HG03575 (cell line): ENCODE data around the gene TRAPPC2L.

Source experiments
- ATAC-seq: cut with Tn5 transposase; IDR thresholded peaks from one replicate; pipeline ENCODE4 v1.9.1; 2021; ENCODE audit not compliant: unreplicated experiment, insufficient number of reproducible peaks, low FRiP score; ENCODE audit errors: extremely low read depth

Gene TRAPPC2L

DNA sequence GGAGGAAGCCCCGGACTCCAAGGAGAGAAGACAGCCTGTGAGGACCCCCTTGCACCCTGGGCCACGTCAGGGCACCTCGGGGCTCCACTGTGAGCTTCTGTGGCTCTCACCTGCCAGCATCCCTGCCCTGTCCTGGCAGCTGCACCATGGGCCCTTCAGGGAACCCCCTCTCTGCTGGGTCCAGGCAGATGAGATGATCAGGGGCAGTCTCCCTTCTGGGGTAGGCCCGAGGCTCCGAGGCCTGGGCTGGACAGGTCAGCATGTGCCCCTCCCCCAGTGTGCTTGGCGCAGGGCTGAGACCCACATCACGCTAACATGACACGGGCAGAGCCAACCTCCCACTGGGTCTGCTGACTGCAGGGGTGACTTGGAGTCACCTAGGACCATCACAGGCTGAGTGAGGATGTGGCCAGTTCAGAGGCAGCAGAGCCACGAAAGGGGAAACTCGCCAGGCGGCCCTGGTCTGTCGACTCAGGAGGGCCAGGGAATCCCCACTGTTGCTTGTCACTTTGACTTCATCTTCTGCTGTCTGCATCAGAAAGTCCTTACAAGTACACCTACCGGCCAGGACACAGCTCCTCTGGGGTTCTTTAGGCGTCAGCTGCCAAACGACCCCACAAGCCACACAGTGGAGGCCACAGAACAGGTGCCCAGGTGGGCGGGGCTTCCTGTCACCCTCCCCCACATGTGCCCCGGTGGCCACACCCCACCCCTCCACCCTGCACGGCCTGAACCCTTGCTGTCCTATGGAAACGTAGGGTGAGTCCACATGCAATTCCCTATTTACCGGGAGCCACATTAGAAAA, 2.4 kb upstream of the TRAPPC2L start:
- no peak for ATAC-seq

DNA sequence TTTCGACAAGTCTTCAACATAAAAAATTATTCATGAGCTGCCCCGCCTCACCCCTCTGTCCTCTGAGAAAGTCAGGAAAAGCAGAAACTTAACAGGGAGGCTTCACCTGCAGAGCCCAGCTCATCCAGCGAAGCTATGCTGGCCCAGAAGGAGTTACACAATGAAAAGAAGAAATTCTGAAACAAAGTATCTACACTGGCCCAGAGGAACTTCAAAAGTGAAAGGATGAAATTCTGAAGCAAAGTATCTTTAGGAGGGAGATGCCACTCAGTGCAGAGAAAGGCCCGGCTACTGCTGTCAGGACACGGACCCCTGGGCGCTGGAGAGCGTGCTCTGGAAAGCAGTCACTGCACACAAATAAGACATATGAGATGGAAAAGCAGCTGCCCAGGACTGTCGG, 1.8 kb upstream of the TRAPPC2L start:
- no peak for ATAC-seq

DNA sequence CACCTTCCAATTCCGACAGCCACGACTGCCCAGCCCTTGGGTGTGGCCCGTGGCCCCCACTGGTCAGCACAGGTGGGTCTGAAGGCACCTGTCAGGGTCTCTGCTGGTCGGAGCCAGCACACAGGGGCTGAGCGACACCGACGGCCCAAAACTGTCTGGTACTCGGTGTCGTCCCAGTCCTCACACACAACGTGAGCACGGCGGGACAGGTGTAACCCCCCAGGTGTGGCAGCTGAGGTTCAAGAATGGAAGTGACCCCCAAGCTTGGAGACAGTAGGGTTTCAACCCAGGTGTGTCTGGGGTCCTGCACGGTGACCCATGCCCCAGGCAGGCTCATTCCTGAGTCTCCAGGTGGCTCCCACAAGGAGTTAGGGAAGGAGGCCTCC, 1.2 kb upstream of the TRAPPC2L start:
- ATAC-seq = no peak

- no peak for ATAC-seq
These were observed 652 bp upstream of the TRAPPC2L start for GRCh38 chr16:88856122-88856827.

DNA sequence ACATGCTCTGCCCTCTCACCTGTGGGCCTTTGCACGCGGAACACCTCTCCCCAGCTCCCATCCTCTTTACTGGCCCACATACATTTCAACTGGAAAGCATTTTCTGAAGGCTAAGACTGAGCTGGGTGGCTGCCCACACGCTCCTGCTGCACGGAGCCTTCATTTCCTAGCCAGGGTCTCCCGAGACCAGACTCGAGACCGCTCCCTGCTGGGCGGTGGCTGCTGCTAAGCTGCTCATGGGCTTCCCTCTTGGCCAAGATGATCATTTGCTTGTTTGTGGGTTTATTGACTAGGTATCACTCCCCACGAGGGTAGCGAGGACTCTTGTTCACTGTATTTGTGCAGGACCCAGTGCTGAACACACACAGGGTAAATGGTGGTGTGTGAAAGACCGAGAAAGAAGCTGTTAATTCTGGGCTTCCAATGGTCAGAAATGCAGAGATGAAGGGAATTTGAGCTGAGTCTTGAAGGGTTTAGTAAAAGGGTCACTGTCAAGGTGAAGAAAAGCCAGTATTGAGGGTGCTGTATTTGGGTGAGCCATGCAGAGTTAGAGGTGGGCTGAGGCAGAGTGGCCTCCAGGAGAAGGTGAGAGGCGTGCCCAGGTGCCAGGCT, 907 bp downstream of the TRAPPC2L start:
- no peak for ATAC-seq

- no peak for ATAC-seq
These were observed 2.6 kb downstream of the TRAPPC2L start for GRCh38 chr16:88859381-88860091.

DNA sequence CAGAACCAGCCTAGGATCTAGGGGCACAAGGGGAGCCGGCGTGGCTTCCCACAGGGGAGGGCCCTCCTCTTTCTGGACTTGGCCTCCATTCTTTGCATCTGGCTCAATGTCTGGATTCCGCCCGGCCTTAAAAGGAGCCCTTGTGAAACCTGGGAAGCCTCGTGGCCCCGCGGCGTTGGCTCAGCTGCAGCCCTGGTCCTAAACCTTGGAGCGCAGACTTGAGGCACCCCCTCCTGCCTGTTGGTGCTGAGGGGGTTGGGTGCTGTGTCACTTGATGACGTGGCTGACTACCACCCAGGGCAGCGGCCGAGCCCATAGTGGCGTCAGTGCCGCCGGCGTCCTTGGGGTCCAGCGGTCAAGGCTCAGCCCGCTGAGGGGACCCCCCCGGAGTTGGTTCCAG, 4.4 kb downstream of the TRAPPC2L start:
- ATAC-seq = no peak

GRCh38 chr16:88862968-88863367, 6.0 kb downstream of the TRAPPC2L start:
- ATAC-seq = no peak

DNA sequence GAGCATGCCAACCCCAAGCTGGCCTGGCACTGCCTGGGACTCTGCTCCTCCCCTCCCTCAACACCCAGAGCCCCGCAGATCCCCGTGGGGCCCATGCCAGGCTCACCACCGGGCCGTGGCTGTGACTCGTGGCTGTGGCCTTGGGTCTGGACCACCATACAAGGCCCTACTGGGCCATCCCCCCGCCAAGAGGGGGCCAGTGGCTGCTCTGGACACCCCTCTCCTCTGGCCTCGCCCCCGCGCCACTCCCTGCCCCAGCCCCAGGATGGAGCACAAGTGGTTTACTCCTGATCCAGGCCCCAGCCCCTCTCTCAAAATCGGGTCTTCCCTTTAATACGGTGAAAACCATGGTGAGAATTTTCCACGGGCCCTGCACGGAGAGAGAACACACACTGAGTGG, 6.5 kb downstream of the TRAPPC2L start:
- no peak for ATAC-seq

DNA sequence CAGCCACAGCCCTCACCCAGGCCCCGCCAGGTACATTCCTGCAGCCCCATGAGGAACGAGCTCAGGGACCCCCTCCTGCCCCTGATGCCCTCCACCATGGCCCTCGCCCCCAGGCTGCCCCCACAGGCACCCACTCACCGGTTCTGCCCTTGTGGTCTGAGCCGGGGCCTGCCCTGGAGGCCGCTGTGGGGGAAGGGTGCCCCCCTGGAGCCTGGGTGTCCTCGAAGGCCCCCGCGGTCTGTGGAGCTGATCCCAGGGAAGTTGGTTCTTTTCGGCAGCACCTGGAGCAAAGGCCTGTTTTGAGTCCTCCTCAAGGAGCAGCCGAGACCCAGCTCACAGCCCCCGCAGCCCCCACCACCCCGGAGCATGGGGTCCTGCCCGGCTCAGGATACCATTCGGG, 7.2 kb downstream of the TRAPPC2L start:
- ATAC-seq = no peak

DNA sequence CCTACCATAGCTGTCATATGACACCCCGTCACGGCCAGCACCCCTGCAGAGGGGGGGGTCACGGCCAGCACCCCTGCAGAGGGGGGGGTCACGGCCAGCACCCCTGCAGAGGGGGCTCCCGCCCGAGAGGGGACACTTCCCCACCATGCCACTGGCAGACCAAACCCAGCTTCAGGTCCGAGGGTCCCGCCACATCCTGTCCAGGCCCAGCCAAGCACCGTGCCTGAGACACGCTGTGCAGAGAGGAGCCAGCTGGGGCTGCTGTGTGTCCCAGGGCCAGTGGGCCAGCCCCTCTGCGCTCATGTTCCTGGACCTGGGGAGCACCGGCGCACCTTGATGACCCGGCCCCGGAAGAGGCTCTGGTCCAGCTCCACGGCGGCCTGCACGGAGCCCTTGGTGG, 7.6 kb downstream of the TRAPPC2L start:
- ATAC-seq = no peak

DNA sequence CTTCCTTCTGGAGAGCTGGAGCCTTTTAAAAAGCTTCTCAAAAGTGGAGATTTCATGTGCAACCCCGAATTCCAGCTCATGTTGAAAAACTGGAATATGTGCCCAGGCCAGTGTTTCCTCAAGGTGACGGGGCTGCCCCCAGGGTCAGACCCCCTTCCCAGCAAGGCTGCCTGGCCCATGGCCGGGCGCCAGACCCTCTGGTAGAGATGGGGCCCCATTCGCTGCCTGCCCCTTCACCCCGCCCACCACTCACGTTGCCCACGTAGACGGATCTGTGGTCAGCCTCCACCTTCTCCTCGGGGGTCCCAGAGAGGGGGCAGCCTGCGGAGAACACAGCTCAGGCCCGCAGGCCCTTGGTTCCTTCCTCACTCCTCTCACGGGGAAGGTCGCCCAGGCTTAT, 8.4 kb downstream of the TRAPPC2L start:
- ATAC-seq = no peak

DNA sequence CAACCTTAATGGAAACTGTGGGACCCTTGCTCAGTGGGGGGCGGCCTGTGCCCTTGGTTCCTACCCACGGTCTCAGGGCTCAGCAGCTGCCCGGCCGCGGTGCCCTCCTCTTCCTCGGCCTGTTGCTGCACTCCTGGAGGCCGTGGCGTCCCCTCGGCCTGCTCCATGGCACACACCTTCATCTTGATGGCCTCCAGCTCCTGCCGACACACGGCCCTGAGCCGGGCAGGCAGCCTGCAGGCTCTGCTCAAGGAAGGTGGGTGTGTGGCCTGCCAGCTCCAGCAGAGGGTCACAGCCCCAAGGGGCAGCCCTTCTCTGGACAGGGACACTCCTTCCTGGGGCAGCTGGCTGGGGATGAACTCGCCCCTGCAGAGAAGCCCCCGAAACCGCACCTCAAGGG, 8.8 kb downstream of the TRAPPC2L start:
- ATAC-seq = no peak

GRCh38 chr16:88866151-88866920, 9.4 kb downstream of the TRAPPC2L start, which contains the start of gene PABPN1L:
TSS of gene PABPN1L (minus strand) at chr16:88866660. CDS start at chr16:88866606, 54 bp downstream.
- no peak for ATAC-seq

DNA sequence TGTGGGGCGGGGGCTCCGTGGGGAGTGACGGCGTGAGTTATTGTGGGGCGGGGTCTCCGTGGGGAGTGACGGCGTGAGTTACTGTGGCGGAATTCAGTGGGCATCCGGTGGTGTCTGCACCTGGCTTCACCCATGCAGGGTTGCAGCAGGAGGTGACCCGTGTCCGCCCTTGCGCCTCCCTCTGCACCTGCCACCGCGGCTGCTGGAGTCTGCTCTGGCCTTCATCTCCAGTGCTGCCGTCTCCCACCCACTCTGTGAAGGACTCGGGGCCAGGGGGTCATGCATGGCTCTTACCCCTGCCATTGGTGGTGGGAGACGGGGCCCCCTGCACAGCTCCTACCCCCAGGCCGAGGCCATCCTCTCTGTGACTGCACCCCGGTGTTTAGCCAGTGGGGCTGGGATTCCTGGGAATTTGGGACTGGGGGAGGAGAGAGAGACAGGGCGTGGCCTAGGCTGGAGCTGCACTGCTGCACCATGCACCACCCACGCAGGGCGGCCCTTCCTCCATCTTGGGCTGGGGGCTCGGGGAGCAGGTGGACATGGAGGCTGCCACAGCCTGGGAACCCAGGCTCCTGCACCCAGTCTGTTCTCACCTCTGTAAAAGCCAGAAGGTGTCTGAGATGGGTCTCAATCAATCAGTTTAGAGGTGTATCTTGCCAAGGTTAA, 10.8 kb downstream of the TRAPPC2L start:
- ATAC-seq = no peak

DNA sequence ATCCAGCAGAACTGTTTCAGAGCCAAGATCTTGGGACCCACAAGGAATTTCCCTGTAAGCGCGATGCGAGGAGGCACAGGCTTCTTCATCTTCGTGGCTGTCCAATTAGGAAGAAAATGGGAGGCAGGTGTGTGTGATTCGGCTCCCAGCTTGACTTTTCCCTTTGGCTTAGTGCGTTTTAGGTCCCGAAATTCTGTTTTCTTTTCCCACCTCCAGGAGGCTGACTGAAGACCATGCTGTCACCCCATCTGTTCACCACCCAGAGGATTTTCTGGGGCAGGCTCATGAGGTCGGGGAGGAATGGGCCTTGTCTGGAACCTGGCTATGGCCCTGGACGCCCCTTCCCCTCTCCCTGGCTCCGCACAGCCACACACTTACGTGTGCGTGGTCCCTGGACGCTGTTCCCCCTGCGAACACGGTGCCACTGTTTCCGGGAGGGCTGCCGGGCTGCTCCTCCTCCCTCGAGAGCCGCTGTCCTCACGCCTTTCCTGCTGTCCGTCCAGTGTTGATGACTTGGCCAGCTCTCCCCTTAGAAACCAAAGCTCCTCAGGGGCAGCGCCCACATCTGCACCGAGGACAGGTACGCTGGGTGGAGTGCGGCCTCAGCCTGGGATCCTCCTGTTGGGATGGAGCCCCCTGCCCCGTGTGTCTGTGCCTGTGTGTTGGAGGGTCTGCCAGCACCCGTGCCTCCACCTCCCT, 12.2 kb downstream of the TRAPPC2L start:
- ATAC-seq = no peak

DNA sequence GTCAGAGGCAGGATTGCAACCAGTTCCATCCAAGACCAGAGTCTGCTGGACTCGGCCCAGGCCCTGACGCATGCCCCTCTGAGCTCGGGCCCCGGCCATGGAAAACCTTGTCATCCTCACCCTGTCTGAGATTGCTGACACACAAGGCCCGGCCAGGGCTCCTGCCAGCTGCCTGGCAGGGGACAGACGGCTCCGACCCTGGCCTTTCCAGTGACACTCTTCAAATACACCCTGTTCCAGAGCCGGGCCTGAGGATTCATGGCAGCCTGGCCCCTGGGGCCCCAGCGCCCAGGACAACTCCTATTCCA, 12.7 kb downstream of the TRAPPC2L start:
- ATAC-seq = no peak
